Measurements from ENCODE around the gene SRL. TPM values are rescaled to one million over a fixed set of nuclear protein-coding genes. Genes with fewer than 3 reads are reported as not detected.

Gene SRL
- total and polyA plus RNA-seq, 2 of the 13 experiments (the other 11 are each of a cell fraction or from before 2014, with no cell fraction given) = 0.05 TPM; not detected in 1

GRCh38 chr16:4203748-4204147, 38.1 kb downstream of the SRL start:
- Histone ChIP-seq H2AFZ (ENCODE audit: low read length) (no peak overlapping the region), H4K20me1 (ENCODE audit: insufficient read depth, low read length) (no peaks in the 10 kb centered on the region), H3K27ac (ENCODE audit: extremely low read length, insufficient read depth, low read length) (no peak overlapping the region), H3K27me3 (ENCODE audit: control insufficient read depth in 1 of 2, insufficient read depth in 2 of 2, low read length in 2 of 2) (peaks cover 2 to 42% of the 10 kb centered on the region in 2 experiments; a peak in 2 of 5 replicates), H3K9me3 (ENCODE audit: low read length) (no peaks in the 10 kb centered on the region), H3K9ac (ENCODE audit: insufficient read depth, low read depth, low read length) (no peak overlapping the region), H3K4me1 (ENCODE audit: insufficient read depth, low read length) (peaks cover 16% of the 10 kb centered on the region), H3K4me3 (replicated peaks in 1 of 3; ENCODE audit: insufficient read depth in 1 of 3, low read depth in 2 of 3, low read length in 3 of 3) (no peak overlapping the region), H3K36me3 (replicated peaks in 1 of 2; ENCODE audit: control insufficient read depth in 1 of 2, insufficient read depth in 2 of 2, low read length in 2 of 2) (no peaks in the 10 kb centered on the region), H3K4me2 (ENCODE audit: low read depth, low read length) (peak overlapping the region; percentile 16; the same call in 1 of the 2 replicates), H3K79me2 (ENCODE audit: insufficient read depth, low read length) (no peaks in the 10 kb centered on the region)
- no peak for ATAC-seq
- WGBS (ENCODE audit: low lambda C conversion rate) = 23% methylated on average over 10 of the region's 11 CpGs
- intact Hi-C loops (cut with micrococcal nuclease; ENCODE audit: unreplicated experiment) (no loop called here), in situ Hi-C loops (cut with HindIII; ENCODE audit: extremely low pct_ligation_motif_present, low pct_unique_long_range_greater_than_20kb) (loop anchor here (5.0 kb wide), 1 partner anchor 49 kb away; no protein-coding TSS in a partner anchor)
- TF ChIP-seq SP1 (IDR thresholded peaks at IDR 0.05) = no peak
- no peak for TF ChIP-seq SP1 (CRISPR knock-in tag; IDR thresholded peaks at IDR 0.05)
- no peak for TF ChIP-seq PHF20 (CRISPR knock-in tag; IDR thresholded peaks at IDR 0.05)
- no TSS peak for BruUV-seq (replicated peaks)
- FAIRE-seq = no peak
- POLR2A ChIA-PET = interaction anchor here (2.2 kb wide), 1 partner anchor 50 kb away, joined by 10 read pairs; no protein-coding TSS in a partner anchor
- CTCF ChIA-PET (ENCODE audit: low intra/inter-chr PET ratio, low total read pairs) = no interaction called here
- DNase-seq (ENCODE audit: low spot score) = no peak

GRCh38 chr16:4202615-4203345, 39.1 kb downstream of the SRL start:
- Histone ChIP-seq H3K27me3 (ENCODE audit: control insufficient read depth in 1 of 2, insufficient read depth in 2 of 2, low read length in 2 of 2) (peaks cover 2 to 33% of the 10 kb centered on the region in 2 experiments; a peak in 2 of 5 replicates), H2AFZ (ENCODE audit: low read length) (no peak overlapping the region), H3K4me1 (ENCODE audit: insufficient read depth, low read length) (peaks cover 6% of the 10 kb centered on the region; the same call in 1 of the 2 replicates), H3K27ac (ENCODE audit: extremely low read length, insufficient read depth, low read length) (no peak overlapping the region), H4K20me1 (ENCODE audit: insufficient read depth, low read length) (no peaks in the 10 kb centered on the region), H3K36me3 (replicated peaks in 1 of 2; ENCODE audit: control insufficient read depth in 1 of 2, insufficient read depth in 2 of 2, low read length in 2 of 2) (no peaks in the 10 kb centered on the region), H3K9me3 (ENCODE audit: low read length) (no peaks in the 10 kb centered on the region), H3K4me2 (ENCODE audit: low read depth, low read length) (no peak overlapping the region), H3K9ac (ENCODE audit: insufficient read depth, low read depth, low read length) (no peak overlapping the region), H3K79me2 (ENCODE audit: insufficient read depth, low read length) (no peaks in the 10 kb centered on the region), H3K4me3 (replicated peaks in 1 of 3; ENCODE audit: insufficient read depth in 1 of 3, low read depth in 2 of 3, low read length in 3 of 3) (no peak overlapping the region)
- ATAC-seq (no peak), FAIRE-seq (no peak), DNase-seq (ENCODE audit: low spot score) (no peak)
- ChIA-PET CTCF (ENCODE audit: low intra/inter-chr PET ratio, low total read pairs) (interaction anchor here (3.6 kb wide), 1 partner anchor 51 kb away, joined by 59 read pairs; no protein-coding TSS in a partner anchor), POLR2A (interaction anchor here (2.2 kb wide), 1 partner anchor 51 kb away, joined by 10 read pairs; no protein-coding TSS in a partner anchor)
- WGBS (ENCODE audit: low lambda C conversion rate) = 76% methylated on average over 16 of the region's 21 CpGs
- no TSS peak for BruUV-seq (replicated peaks)
- intact Hi-C loops (cut with micrococcal nuclease; ENCODE audit: unreplicated experiment) = no loop called here
- in situ Hi-C loops (cut with HindIII; ENCODE audit: extremely low pct_ligation_motif_present, low pct_unique_long_range_greater_than_20kb) = loop anchor here (5.0 kb wide), 1 partner anchor 50 kb away; no protein-coding TSS in a partner anchor
- TF ChIP-seq BRD4 (CRISPR knock-in tag; IDR thresholded peaks at IDR 0.05) = no peak
- no peak for TF ChIP-seq ZNF777 (CRISPR knock-in tag; IDR thresholded peaks at IDR 0.05)
- TF ChIP-seq ZNF646 (CRISPR knock-in tag; IDR thresholded peaks at IDR 0.05) = no peak
- no peak for TF ChIP-seq ZNF326 (CRISPR knock-in tag; IDR thresholded peaks at IDR 0.05; ENCODE audit: borderline replicate concordance)
- TF ChIP-seq SMAD9 (CRISPR knock-in tag; IDR thresholded peaks at IDR 0.05) = no peak
- TF ChIP-seq ZBTB25 (CRISPR knock-in tag; IDR thresholded peaks at IDR 0.05) = no peak

All from HepG2 (cell line).